ENCODE results near the gene GRIP2. TPM values are rescaled to one million over a fixed set of nuclear protein-coding genes. Genes with fewer than 3 reads are reported as not detected.

Gene GRIP2
- total RNA-seq (2014; rRNA removed; shearing (Covaris generic)), result 0.77 TPM in 1 of 2 replicates, not detected in the other

- no peak for DNase-seq (ENCODE audit: low spot score)
Observed at GRCh38 chr3:14539742-14540491, at the start of gene GRIP2. TSS of gene GRIP2 (minus strand) at chr3:14540342. CDS start at chr3:14540308, 34 bp downstream.

- no peak for DNase-seq (ENCODE audit: low spot score)
Observed at GRCh38 chr3:14588425-14589112, 48.4 kb upstream of the GRIP2 start.

GRCh38 chr3:14587740-14588360, 47.7 kb upstream of the GRIP2 start:
- peak; percentile 85 for DNase-seq (ENCODE audit: low spot score)

GRCh38 chr3:14586611-14587010, 46.5 kb upstream of the GRIP2 start:
- DNase-seq (ENCODE audit: low spot score), result no peak

- DNase-seq (ENCODE audit: low spot score), result no peak
Observed at GRCh38 chr3:14583548-14584091, 43.5 kb upstream of the GRIP2 start.

GRCh38 chr3:14582045-14582410, 41.9 kb upstream of the GRIP2 start:
- no peak for DNase-seq (ENCODE audit: low spot score)

- no peak for DNase-seq (ENCODE audit: low spot score)
Observed at GRCh38 chr3:14581334-14582044, 41.3 kb upstream of the GRIP2 start.

- no peak for DNase-seq (ENCODE audit: low spot score)
Observed at GRCh38 chr3:14577897-14578296, 37.8 kb upstream of the GRIP2 start.

- DNase-seq (ENCODE audit: low spot score), result no peak
Observed at GRCh38 chr3:14576163-14576562, 36.0 kb upstream of the GRIP2 start.

GRCh38 chr3:14574183-14574582, 34.0 kb upstream of the GRIP2 start:
- DNase-seq (ENCODE audit: low spot score), result no peak

GRCh38 chr3:14573706-14574105, 33.6 kb upstream of the GRIP2 start:
- no peak for DNase-seq (ENCODE audit: low spot score)

- no peak for DNase-seq (ENCODE audit: low spot score)
Observed at GRCh38 chr3:14570864-14571263, 30.7 kb upstream of the GRIP2 start.

GRCh38 chr3:14570089-14570488, 29.9 kb upstream of the GRIP2 start:
- no peak for DNase-seq (ENCODE audit: low spot score)

GRCh38 chr3:14569474-14570000, 29.4 kb upstream of the GRIP2 start:
- DNase-seq (ENCODE audit: low spot score), result no peak

GRCh38 chr3:14568269-14568668, 28.1 kb upstream of the GRIP2 start:
- DNase-seq (ENCODE audit: low spot score), result no peak

- no peak for DNase-seq (ENCODE audit: low spot score)
Observed at GRCh38 chr3:14566812-14567211, 26.7 kb upstream of the GRIP2 start.

GRCh38 chr3:14565868-14566588, 25.9 kb upstream of the GRIP2 start:
- peak; percentile 86 for DNase-seq (ENCODE audit: low spot score)

- DNase-seq (ENCODE audit: low spot score), result no peak
Observed at GRCh38 chr3:14564741-14565140, 24.6 kb upstream of the GRIP2 start.

GRCh38 chr3:14563946-14564539, 23.9 kb upstream of the GRIP2 start:
- no peak for DNase-seq (ENCODE audit: low spot score)

GRCh38 chr3:14562121-14562890, 22.2 kb upstream of the GRIP2 start:
- no peak for DNase-seq (ENCODE audit: low spot score)

All from H4 (cell line).